Measurements from ENCODE around the gene D2HGDH. TPM values are rescaled to one million over a fixed set of nuclear protein-coding genes. Genes with fewer than 3 reads are reported as not detected.
"Not testable (repeated sequence)": the region's sequence is repeated elsewhere in the genome, so short reads cannot be mapped to it uniquely, and the experiment has no call there.

D2HGDH gene
- total RNA-seq, 1 experiment from 2014 or later = 28.1 TPM

GRCh38 chr2:241771286-241772062 is 37.0 kb downstream of the D2HGDH start:
- no peak for DNase-seq
- H3K4me3 ChIP-seq = no peak overlapping the region
- no peaks in the 10 kb centered on the region for H3K27me3 ChIP-seq
- no peaks in the 10 kb centered on the region for H3K9me3 ChIP-seq
- H3K36me3 ChIP-seq = no peaks in the 10 kb centered on the region

- DNase-seq = no peak
- Histone ChIP-seq H3K36me3 (no peaks in the 10 kb centered on the region), H3K4me3 (no peak overlapping the region), H3K9me3 (no peaks in the 10 kb centered on the region), H3K27me3 (no peaks in the 10 kb centered on the region)
Measured at GRCh38 chr2:241772063-241772499, 37.7 kb downstream of the D2HGDH start.

- Histone ChIP-seq H3K4me3 (no peak overlapping the region), H3K36me3 (no peaks in the 10 kb centered on the region), H3K27me3 (no peaks in the 10 kb centered on the region), H3K9me3 (no peaks in the 10 kb centered on the region)
- no peak for DNase-seq
Measured at GRCh38 chr2:241773511-241774418, 39.3 kb downstream of the D2HGDH start.

GRCh38 chr2:241774419-241775222 is 40.2 kb downstream of the D2HGDH start:
- no peaks in the 10 kb centered on the region for H3K9me3 ChIP-seq
- H3K36me3 ChIP-seq = no peaks in the 10 kb centered on the region
- no peaks in the 10 kb centered on the region for H3K27me3 ChIP-seq
- H3K4me3 ChIP-seq = no peak overlapping the region
- peak; percentile 96 for DNase-seq

- no peaks in the 10 kb centered on the region for H3K9me3 ChIP-seq
- no peak overlapping the region for H3K4me3 ChIP-seq
- H3K36me3 ChIP-seq = no peaks in the 10 kb centered on the region
- no peaks in the 10 kb centered on the region for H3K27me3 ChIP-seq
- DNase-seq = peak; percentile 33
Measured at GRCh38 chr2:241775223-241776177, 41.1 kb downstream of the D2HGDH start.

- H3K4me3 ChIP-seq = no peak within 1 kb of the TSS
- DNase-seq = no peak
- H3K36me3 ChIP-seq = no peaks in the 10 kb centered on the region
- no peaks in the 10 kb centered on the region for H3K27me3 ChIP-seq
- H3K9me3 ChIP-seq = no peaks in the 10 kb centered on the region
Measured at GRCh38 chr2:241776336-241777169, 42.1 kb downstream of the D2HGDH start, which contains the start of gene GAL3ST2. GAL3ST2 (plus strand) TSS chr2:241776822; CDS start chr2:241776956, 134 bp downstream.

GRCh38 chr2:241777170-241777685 is 42.8 kb downstream of the D2HGDH start:
- Histone ChIP-seq H3K27me3 (no peaks in the 10 kb centered on the region), H3K4me3 (no peak overlapping the region), H3K36me3 (no peaks in the 10 kb centered on the region), H3K9me3 (no peaks in the 10 kb centered on the region)
- DNase-seq = no peak

GRCh38 chr2:241777686-241778627 is 43.5 kb downstream of the D2HGDH start:
- no peaks in the 10 kb centered on the region for H3K36me3 ChIP-seq
- H3K27me3 ChIP-seq = no peaks in the 10 kb centered on the region
- no peak overlapping the region for H3K4me3 ChIP-seq
- DNase-seq = no peak
- peaks cover 2% of the 10 kb centered on the region; the same call in 1 of the 2 replicates for H3K9me3 ChIP-seq

GRCh38 chr2:241780939-241781569 is 46.6 kb downstream of the D2HGDH start:
- Histone ChIP-seq H3K36me3 (no peaks in the 10 kb centered on the region), H3K27me3 (no peaks in the 10 kb centered on the region), H3K9me3 (peaks cover 2% of the 10 kb centered on the region; the same call in 1 of the 2 replicates), H3K4me3 (no peak overlapping the region)
- no peak for DNase-seq

- not testable (repeated sequence) for H3K4me3 ChIP-seq, H3K36me3 ChIP-seq, H3K27me3 ChIP-seq, H3K9me3 ChIP-seq, DNase-seq
Measured at GRCh38 chr2:241782053-241782452, 47.6 kb downstream of the D2HGDH start.

- no peaks in the 10 kb centered on the region for H3K27me3 ChIP-seq
- peaks cover 5% of the 10 kb centered on the region; the same call in 1 of the 2 replicates for H3K9me3 ChIP-seq
- no peaks in the 10 kb centered on the region for H3K36me3 ChIP-seq
- no peak for DNase-seq
- no peak overlapping the region for H3K4me3 ChIP-seq
Measured at GRCh38 chr2:241788135-241788534, 53.7 kb downstream of the D2HGDH start.

- Histone ChIP-seq H3K9me3 (peaks cover 5% of the 10 kb centered on the region; the same call in 1 of the 2 replicates), H3K36me3 (no peaks in the 10 kb centered on the region), H3K27me3 (no peaks in the 10 kb centered on the region), H3K4me3 (no peak overlapping the region)
- DNase-seq = no peak
Measured at GRCh38 chr2:241788572-241788971, 54.1 kb downstream of the D2HGDH start.

- not testable (repeated sequence) for H3K4me3 ChIP-seq, DNase-seq, H3K36me3 ChIP-seq, H3K9me3 ChIP-seq, H3K27me3 ChIP-seq
Measured at GRCh38 chr2:241791385-241791784, 57.0 kb downstream of the D2HGDH start.
